ENCODE measurements around the gene DGKA.

The DGKA gene

GRCh38 chr12:55929306-55929791, 1.6 kb upstream of the DGKA start:
- in situ Hi-C loops (cut with HindIII; ENCODE audit: low sequenced_read_pairs): loop anchor here (5.0 kb wide), 2 partner anchors 47 to 87 kb away; partner anchors contain the start of gene MMP19

GRCh38 chr12:55931317-55931779, 386 bp downstream of the DGKA start:
- in situ Hi-C loops (cut with HindIII; ENCODE audit: low sequenced_read_pairs): loop anchor here (5.0 kb wide), 1 partner anchor 114 kb away; the partner anchor contains the start of genes ORMDL2 and SARNP

- in situ Hi-C loops (cut with HindIII; ENCODE audit: low sequenced_read_pairs): loop anchor here (5.0 kb wide), 1 partner anchor 115 kb away; the partner anchor contains the start of genes ORMDL2 and SARNP
Observed at GRCh38 chr12:55931780-55932550, 1.0 kb downstream of the DGKA start.

- in situ Hi-C loops (cut with HindIII; ENCODE audit: low sequenced_read_pairs): loop anchor here (5.0 kb wide), 1 partner anchor 115 kb away; the partner anchor contains the start of genes ORMDL2 and SARNP
Observed at GRCh38 chr12:55932551-55932910, 1.6 kb downstream of the DGKA start.

- in situ Hi-C loops (cut with HindIII; ENCODE audit: low sequenced_read_pairs): loop anchor here (5.0 kb wide), 1 partner anchor 116 kb away; the partner anchor contains the start of genes ORMDL2 and SARNP
Observed at GRCh38 chr12:55933169-55933798, 2.3 kb downstream of the DGKA start.

GRCh38 chr12:55933799-55934742, 3.1 kb downstream of the DGKA start:
- in situ Hi-C loops (cut with HindIII; ENCODE audit: low sequenced_read_pairs): loop anchor here (5.0 kb wide), 1 partner anchor 117 kb away; the partner anchor contains the start of genes ORMDL2 and SARNP

GRCh38 chr12:55934773-55935172, 3.8 kb downstream of the DGKA start:
- in situ Hi-C loops (cut with HindIII; ENCODE audit: low sequenced_read_pairs): loop anchor here (5.0 kb wide), 1 partner anchor 117 kb away; the partner anchor contains the start of genes ORMDL2 and SARNP

GRCh38 chr12:55935738-55936151, 4.8 kb downstream of the DGKA start:
- in situ Hi-C loops (cut with HindIII; ENCODE audit: low sequenced_read_pairs): no loop called here

- in situ Hi-C loops (cut with HindIII; ENCODE audit: low sequenced_read_pairs): no loop called here
Observed at GRCh38 chr12:55937981-55938380, 7.0 kb downstream of the DGKA start.

GRCh38 chr12:55938826-55939501, 8.0 kb downstream of the DGKA start:
- in situ Hi-C loops (cut with HindIII; ENCODE audit: low sequenced_read_pairs): no loop called here

GRCh38 chr12:55940065-55940732, 9.2 kb downstream of the DGKA start:
- in situ Hi-C loops (cut with HindIII; ENCODE audit: low sequenced_read_pairs): no loop called here

- in situ Hi-C loops (cut with HindIII; ENCODE audit: low sequenced_read_pairs): no loop called here
Observed at GRCh38 chr12:55942055-55942454, 11.1 kb downstream of the DGKA start.

- in situ Hi-C loops (cut with HindIII; ENCODE audit: low sequenced_read_pairs): no loop called here
Observed at GRCh38 chr12:55942577-55943136, 11.7 kb downstream of the DGKA start.

- in situ Hi-C loops (cut with HindIII; ENCODE audit: low sequenced_read_pairs): no loop called here
Observed at GRCh38 chr12:55946553-55946952, 15.6 kb downstream of the DGKA start.

GRCh38 chr12:55955344-55955743, 24.4 kb downstream of the DGKA start:
- in situ Hi-C loops (cut with HindIII; ENCODE audit: low sequenced_read_pairs): loop anchor here (10.0 kb wide), 1 partner anchor 201 kb away; no protein-coding TSS in a partner anchor

GRCh38 chr12:55955800-55956508, 25.0 kb downstream of the DGKA start:
- in situ Hi-C loops (cut with HindIII; ENCODE audit: low sequenced_read_pairs): loop anchor here (10.0 kb wide), 1 partner anchor 201 kb away; no protein-coding TSS in a partner anchor

GRCh38 chr12:55957106-55957859, 26.3 kb downstream of the DGKA start:
- in situ Hi-C loops (cut with HindIII; ENCODE audit: low sequenced_read_pairs): loop anchor here (10.0 kb wide), 1 partner anchor 202 kb away; no protein-coding TSS in a partner anchor
